SU-DHL-6 (cell line): ENCODE data around the gene FYB1.
A peak's percentile ranks its signal among the peaks of the same experiment; 100 is the strongest.

ENCODE experiments used
- H2AFZ ChIP-seq: fragments of 200-600 bp; sonication (generic); 2 replicates; pipeline ENCODE4 v1.6.1; 2014; ENCODE audit warnings: low read depth, mild to moderate bottlenecking, moderate library complexity, mixed read lengths, antibody characterized with exemption, low read length; ENCODE audit not compliant: severe bottlenecking
- H3F3A ChIP-seq: fragments of 200-600 bp; shearing (Covaris generic); 2 replicates; pipeline ENCODE4 v1.6.0; 2016; ENCODE audit warnings: antibody characterized with exemption, mild to moderate bottlenecking; ENCODE audit not compliant: insufficient read depth
- H3K27ac ChIP-seq: fragments of 200-600 bp; sonication (generic); 2 replicates; pipeline ENCODE4 v1.5.1; 2016; ENCODE audit warnings: low read depth, mild to moderate bottlenecking, low read length, moderate library complexity, mixed read lengths
- H3K27me3 ChIP-seq: fragments of 200-600 bp; sonication (generic), shearing (Covaris generic); 2 replicates; pipeline ENCODE4 v1.6.0; 2014; ENCODE audit warnings: mild to moderate bottlenecking, low read length
- H3K36me3 ChIP-seq: fragments of 200-600 bp; sonication (generic); 2 replicates; pipeline ENCODE4 v1.6.1; 2014; ENCODE audit warnings: mild to moderate bottlenecking, low read length, mixed read lengths
- H3K4me2 ChIP-seq: fragments of 300-600, 200-600 bp; shearing (Covaris generic), sonication (generic); 2 replicates; pipeline ENCODE4 v1.6.0; 2014; ENCODE audit warnings: low read length, low read depth, mild to moderate bottlenecking; ENCODE audit not compliant: poor library complexity, severe bottlenecking
- H3K4me3 ChIP-seq: fragments of 200-600 bp; sonication (generic); 2 replicates; pipeline ENCODE4 v1.5.1; 2014; ENCODE audit warnings: antibody characterized with exemption, low read length, mild to moderate bottlenecking, mixed read lengths; ENCODE audit not compliant: insufficient read depth, poor library complexity, severe bottlenecking
- H3K79me2 ChIP-seq: fragments of 200-600 bp; sonication (generic); 2 replicates; pipeline ENCODE4 v1.6.1; 2014; ENCODE audit warnings: mild to moderate bottlenecking, low read length, moderate library complexity; ENCODE audit not compliant: insufficient read depth
- H3K9ac ChIP-seq: fragments of 200-600 bp; sonication (generic); 2 replicates; pipeline ENCODE4 v1.7.0; 2014; ENCODE audit warnings: mild to moderate bottlenecking, low read length
- H3K9me2 ChIP-seq: fragments of 200-600 bp; sonication (generic); replicated peaks from 2 replicates; pipeline ENCODE4 v1.6.1; 2014; ENCODE audit warnings: low read length; ENCODE audit not compliant: insufficient read depth
- H3K9me3 ChIP-seq: fragments of 200-600 bp; sonication (generic); 2 replicates; pipeline ENCODE4 v1.6.1; 2014; ENCODE audit warnings: low read length, mixed read lengths; ENCODE audit not compliant: insufficient read depth
- H4K20me1 ChIP-seq: fragments of 200-600 bp; sonication (generic); 2 replicates; pipeline ENCODE4 v1.6.1; 2014; ENCODE audit warnings: low read depth, mild to moderate bottlenecking, antibody characterized with exemption, low read length, moderate library complexity, mixed read lengths
- CTCF ChIP-seq: fragments of 200-600 bp; sonication (generic); IDR thresholded peaks from one replicate; pipeline ENCODE4 v1.5.1; 2017; ENCODE audit warnings: antibody characterized with exemption, mild to moderate bottlenecking, low read length, moderate library complexity; ENCODE audit not compliant: insufficient read depth, poor library complexity, severe bottlenecking
- EZH2phosphoT487 ChIP-seq: fragments of 200-600 bp; sonication (generic), shearing (Covaris generic); conservative IDR thresholded peaks from 2 replicates; pipeline ENCODE4 v1.6.1; 2018; ENCODE audit warnings: mild to moderate bottlenecking, antibody characterized with exemption, low read length, moderate library complexity, mixed read lengths

FYB1 gene

GRCh38 chr5:39073767-39074016 lies 145.7 kb downstream of the FYB1 start:
- peaks cover 32% of the 10 kb centered on the region for H4K20me1 ChIP-seq
- TF ChIP-seq CTCF (no peak), EZH2phosphoT487 (no peak)
- H2AFZ ChIP-seq = peak overlapping the region; percentile 95

GRCh38 chr5:39072925-39073766 lies 146.2 kb downstream of the FYB1 start:
- Histone ChIP-seq H2AFZ (peak overlapping the region; percentile 95), H3K27me3 (no peaks in the 10 kb centered on the region), H3F3A (peaks cover 19% of the 10 kb centered on the region; the same call in 1 of the 2 replicates), H3K9me2 (no peaks in the 10 kb centered on the region), H3K9ac (peak overlapping the region; percentile 92), H3K36me3 (peaks cover 12% of the 10 kb centered on the region; the same call in 1 of the 2 replicates), H3K27ac (peak overlapping the region; percentile 80), H3K9me3 (no peaks in the 10 kb centered on the region), H3K79me2 (peaks cover 51% of the 10 kb centered on the region), H3K4me2 (peak overlapping the region; percentile 79), H3K4me3 (peak overlapping the region; percentile 100), H4K20me1 (peaks cover 34% of the 10 kb centered on the region)
- no peak for TF ChIP-seq EZH2phosphoT487

More at GRCh38 chr5:39073767-39074016, 145.7 kb downstream of the FYB1 start:
- H3F3A ChIP-seq = peaks cover 19% of the 10 kb centered on the region; the same call in 1 of the 2 replicates
- H3K36me3 ChIP-seq = 0 out of 2 replicates have a peak, but pooled peaks cover 6% of the 10 kb centered on the region
- H3K4me3 ChIP-seq = peak overlapping the region; percentile 100
- no peaks in the 10 kb centered on the region for H3K27me3 ChIP-seq
- H3K27ac ChIP-seq = peak overlapping the region; percentile 80
- H3K9me3 ChIP-seq = no peaks in the 10 kb centered on the region
- no peaks in the 10 kb centered on the region for H3K9me2 ChIP-seq
- peak overlapping the region; percentile 92 for H3K9ac ChIP-seq
- H3K79me2 ChIP-seq = peaks cover 46% of the 10 kb centered on the region
- H3K4me2 ChIP-seq = peak overlapping the region; percentile 79

GRCh38 chr5:39068099-39068498 lies 151.3 kb downstream of the FYB1 start:
- Histone ChIP-seq H3K4me3 (no peak overlapping the region), H3K9me3 (no peaks in the 10 kb centered on the region), H3F3A (no peaks in the 10 kb centered on the region), H3K4me2 (no peak overlapping the region), H3K9me2 (no peaks in the 10 kb centered on the region), H3K79me2 (peaks cover 94% of the 10 kb centered on the region), H2AFZ (no peak overlapping the region), H3K27me3 (no peaks in the 10 kb centered on the region), H3K9ac (no peak overlapping the region), H3K36me3 (peaks cover 20% of the 10 kb centered on the region), H4K20me1 (peaks cover 46% of the 10 kb centered on the region), H3K27ac (no peak overlapping the region)
- TF ChIP-seq EZH2phosphoT487 (no peak), CTCF (no peak)

- H3K27ac ChIP-seq = no peak overlapping the region
- no peaks in the 10 kb centered on the region for H3K9me3 ChIP-seq
- peaks cover 17% of the 10 kb centered on the region for H3K36me3 ChIP-seq
- no peak overlapping the region for H3K4me2 ChIP-seq
- TF ChIP-seq EZH2phosphoT487 (no peak), CTCF (no peak)
- H3K9me2 ChIP-seq = no peaks in the 10 kb centered on the region
- no peaks in the 10 kb centered on the region for H3F3A ChIP-seq
- H4K20me1 ChIP-seq = peaks cover 42% of the 10 kb centered on the region
- no peaks in the 10 kb centered on the region for H3K27me3 ChIP-seq
- H3K79me2 ChIP-seq = peaks cover 85% of the 10 kb centered on the region
- H3K9ac ChIP-seq = no peak overlapping the region
- no peak overlapping the region for H2AFZ ChIP-seq
- no peak overlapping the region for H3K4me3 ChIP-seq
Observed at GRCh38 chr5:39064450-39064849, 154.9 kb downstream of the FYB1 start.
